Fibroblast of skin of abdomen (primary cell): ENCODE data around the gene PCDH15.

Source experiments
- DNase-seq: peaks from one replicate; pipeline ENCODE4 v3.0.0-alpha.2; 2013

The PCDH15 gene

GRCh38 chr10:53841483-53842145 lies 959.4 kb downstream of the PCDH15 start:
- DNase-seq = no peak

- no peak for DNase-seq
Measured at GRCh38 chr10:53840653-53841052, 960.4 kb downstream of the PCDH15 start.

- peak; percentile 14 for DNase-seq
Measured at GRCh38 chr10:53839440-53840039, 961.5 kb downstream of the PCDH15 start.

GRCh38 chr10:53836638-53837037 lies 964.4 kb downstream of the PCDH15 start:
- no peak for DNase-seq

DNA sequence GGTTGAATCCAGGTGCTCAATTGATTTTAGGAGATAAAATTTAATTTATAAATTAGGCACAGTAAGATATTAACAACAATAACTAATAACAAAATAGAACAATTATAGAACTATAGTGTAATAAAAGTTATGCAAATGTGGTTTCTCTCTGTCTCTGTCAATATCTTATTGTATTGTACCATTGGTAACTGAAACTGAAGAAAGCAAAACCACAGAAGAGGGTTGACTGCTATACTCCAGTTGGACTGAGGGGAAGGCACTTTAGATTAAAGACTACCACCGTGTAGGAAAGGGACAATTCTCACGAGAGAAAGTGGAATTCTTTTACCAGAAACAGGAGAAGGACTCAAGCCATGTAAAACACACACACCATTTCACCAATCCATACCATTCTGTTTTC lies 967.1 kb downstream of the PCDH15 start:
- no peak for DNase-seq

DNA sequence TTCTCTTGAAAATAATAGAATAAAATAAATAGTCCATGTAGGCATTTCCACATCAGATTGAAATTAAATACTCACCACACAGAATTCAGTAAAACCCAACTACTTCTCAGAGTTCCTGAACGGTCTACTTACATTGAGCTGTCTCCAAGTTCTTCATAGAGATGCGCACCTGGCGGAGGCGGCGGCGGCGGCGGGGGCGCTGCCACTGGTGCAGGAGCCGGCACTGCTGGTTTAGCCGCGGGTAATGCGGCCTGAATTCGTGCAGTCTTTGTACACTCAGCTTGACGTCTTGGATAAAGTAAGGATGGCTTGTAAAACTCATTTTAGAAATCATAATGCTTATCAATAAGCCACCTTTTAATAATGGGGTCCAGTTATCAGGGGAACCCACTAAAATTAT lies 973.8 kb downstream of the PCDH15 start:
- DNase-seq = no peak

DNA sequence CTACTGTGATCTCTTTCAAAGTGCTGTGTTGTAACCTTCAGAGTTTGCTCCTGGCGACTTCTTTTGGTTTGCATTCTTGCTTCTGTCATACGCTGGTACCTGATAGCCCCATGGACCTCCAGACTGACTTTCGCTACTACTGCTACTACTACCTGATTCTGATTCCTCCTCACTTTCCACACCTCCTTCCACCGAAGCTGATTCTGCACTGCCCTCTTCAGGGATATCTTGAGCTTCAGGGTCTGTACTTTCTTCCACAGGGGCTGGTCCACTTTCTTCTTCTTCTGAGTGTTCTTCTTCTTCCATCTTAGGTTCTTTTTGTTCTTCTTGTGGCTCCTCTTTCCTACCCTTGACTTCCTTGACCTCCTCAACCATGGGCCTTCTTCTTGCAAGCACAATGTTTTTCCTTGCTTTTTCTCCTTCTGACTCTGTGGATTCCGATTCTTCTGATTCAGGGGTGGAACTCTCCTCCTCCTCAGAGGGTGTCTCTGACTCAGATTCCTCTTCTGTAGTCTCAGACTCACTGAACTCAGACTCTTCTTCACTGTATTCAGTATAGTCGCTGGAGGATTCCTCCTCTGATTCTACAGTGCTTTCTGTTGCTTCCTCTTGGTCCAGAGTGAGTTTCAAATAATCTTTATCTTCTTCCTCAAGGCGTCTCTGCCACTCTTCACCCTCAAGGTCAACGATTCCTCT lies 992.2 kb downstream of the PCDH15 start:
- no peak for DNase-seq

- DNase-seq = no peak
Measured at GRCh38 chr10:53786236-53786900, 1014.7 kb downstream of the PCDH15 start.

- DNase-seq = no peak
Measured at GRCh38 chr10:53771701-53772100, 1029.3 kb downstream of the PCDH15 start.

DNA sequence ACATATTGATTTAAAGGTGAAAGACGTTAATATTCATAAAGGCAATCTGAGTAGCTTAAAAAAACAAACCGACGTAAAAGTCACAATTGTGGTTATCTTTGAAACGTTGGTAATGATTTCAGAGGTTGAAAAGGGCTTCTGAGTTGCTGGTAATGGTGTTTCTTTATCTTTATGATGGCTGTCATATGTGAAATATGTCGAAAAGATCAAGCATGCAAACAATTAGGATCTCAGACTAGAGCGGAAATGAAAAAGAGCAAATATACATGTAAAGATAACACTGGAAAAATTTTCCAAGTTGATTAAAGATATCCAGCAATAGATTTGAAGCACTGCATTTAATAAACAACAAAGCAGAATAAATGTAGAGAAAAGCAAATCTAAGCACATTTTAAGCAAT lies 1030.1 kb downstream of the PCDH15 start:
- DNase-seq = no peak

DNA sequence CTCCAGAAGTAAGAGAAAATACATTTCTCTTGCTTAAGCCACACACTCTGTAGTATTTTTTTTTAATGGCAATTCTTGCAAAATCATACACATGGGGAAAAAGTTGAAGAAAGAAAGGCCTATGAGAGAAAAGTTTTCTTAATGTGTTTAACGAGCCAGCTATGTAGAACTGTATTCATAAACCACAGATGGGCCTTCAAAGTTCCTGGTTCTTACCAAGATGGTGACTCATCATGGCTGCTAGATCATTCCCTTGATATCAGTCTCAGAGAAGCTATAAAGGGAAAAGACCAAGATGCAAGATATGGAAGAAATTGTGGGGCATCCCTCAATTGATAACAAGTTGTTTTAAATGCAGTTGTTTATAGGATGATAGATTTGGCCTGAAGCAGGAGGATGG lies 1035.7 kb downstream of the PCDH15 start:
- DNase-seq = peak; percentile 3

DNA sequence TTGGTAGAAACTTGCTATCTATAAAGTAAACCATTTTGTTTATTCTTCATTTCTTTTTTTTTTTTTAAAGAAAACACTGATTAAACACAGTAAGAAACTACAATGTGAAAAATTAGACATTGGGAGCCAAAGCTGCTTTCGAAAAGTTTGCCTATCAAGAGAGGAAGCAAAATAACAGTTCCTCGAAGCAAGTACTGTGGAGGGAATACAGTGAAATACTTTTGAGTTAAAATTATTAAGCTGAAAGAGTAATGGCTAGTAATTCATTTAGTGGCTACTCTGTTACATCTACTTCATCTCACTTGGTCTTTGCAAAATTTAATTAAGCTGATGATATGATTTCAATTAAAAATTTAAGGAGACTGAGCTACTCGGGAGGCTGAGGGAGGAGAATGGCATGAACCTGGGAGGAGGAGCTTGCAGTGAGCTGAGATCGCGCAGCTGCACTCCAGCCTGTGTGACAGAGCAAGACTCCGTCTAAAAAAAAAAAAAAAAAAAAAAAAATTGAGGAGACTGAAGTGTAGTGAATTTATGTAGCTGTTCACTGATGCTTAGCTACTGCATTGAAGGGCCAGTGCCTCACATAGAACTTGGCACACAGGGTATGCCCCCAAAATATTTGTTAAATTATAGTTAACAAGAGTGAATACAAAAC lies 1046.3 kb downstream of the PCDH15 start:
- DNase-seq = no peak
